Ovary (tissue), 3 donors: ENCODE results near the gene DEFB108B.
"Not testable (repeated sequence)": the region's sequence is repeated elsewhere in the genome, so short reads cannot be mapped to it uniquely, and the experiment has no call there.

Experiments used
- EP300 ChIP-seq: sonication (generic); formaldehyde crosslinking; IDR thresholded peaks from one replicate; pipeline ENCODE4 v1.6.1; 2017; ENCODE audit warnings: antibody characterized with exemption
- POLR2A ChIP-seq: fragments of 450-650 bp; IDR thresholded peaks from one replicate; pipeline ENCODE4 v1.6.1; 2017; ENCODE audit warnings: antibody characterized with exemption, mild to moderate bottlenecking, moderate library complexity
- TF ChIP-seq, protein P1 (sequence below), 3 donors: fragments of 450-650 bp in 2 of 3; fragments of 200-600 bp in 1 of 3; IDR thresholded peaks; one replicate each; pipeline versions ENCODE4 v1.5.1 to v1.8.0; 2016 to 2022; ENCODE audit warnings: antibody characterized with exemption in 3 of 3, mild to moderate bottlenecking in 1 of 3
- donor health status: DM: no; HTN: no; CAD: no.

DNA sequence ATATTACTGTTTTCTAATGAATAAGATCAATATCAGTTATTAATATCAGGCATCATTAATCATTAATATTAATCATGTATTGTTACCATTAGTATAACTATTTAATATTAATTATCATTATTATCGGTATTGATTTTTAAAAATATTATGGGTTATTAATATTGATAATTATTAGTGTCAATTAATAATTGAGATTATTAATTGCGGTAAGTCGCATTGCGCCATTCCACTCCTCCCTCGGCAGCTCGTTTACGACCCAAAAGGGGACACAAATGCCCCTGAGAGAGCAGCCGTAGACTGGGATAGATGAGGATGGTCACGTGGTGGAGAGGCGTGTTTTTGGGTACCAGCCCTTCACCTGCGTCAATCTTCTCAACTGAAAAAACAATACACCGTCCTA is 52.8 kb downstream of the DEFB108B start:
- TF ChIP-seq, protein P1, sequence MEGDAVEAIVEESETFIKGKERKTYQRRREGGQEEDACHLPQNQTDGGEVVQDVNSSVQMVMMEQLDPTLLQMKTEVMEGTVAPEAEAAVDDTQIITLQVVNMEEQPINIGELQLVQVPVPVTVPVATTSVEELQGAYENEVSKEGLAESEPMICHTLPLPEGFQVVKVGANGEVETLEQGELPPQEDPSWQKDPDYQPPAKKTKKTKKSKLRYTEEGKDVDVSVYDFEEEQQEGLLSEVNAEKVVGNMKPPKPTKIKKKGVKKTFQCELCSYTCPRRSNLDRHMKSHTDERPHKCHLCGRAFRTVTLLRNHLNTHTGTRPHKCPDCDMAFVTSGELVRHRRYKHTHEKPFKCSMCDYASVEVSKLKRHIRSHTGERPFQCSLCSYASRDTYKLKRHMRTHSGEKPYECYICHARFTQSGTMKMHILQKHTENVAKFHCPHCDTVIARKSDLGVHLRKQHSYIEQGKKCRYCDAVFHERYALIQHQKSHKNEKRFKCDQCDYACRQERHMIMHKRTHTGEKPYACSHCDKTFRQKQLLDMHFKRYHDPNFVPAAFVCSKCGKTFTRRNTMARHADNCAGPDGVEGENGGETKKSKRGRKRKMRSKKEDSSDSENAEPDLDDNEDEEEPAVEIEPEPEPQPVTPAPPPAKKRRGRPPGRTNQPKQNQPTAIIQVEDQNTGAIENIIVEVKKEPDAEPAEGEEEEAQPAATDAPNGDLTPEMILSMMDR (IDR thresholded peaks at IDR 0.05) = not testable (repeated sequence)
- not testable (repeated sequence) for TF ChIP-seq POLR2A, EP300
